ENCODE data around the gene BEGAIN.

DNA sequence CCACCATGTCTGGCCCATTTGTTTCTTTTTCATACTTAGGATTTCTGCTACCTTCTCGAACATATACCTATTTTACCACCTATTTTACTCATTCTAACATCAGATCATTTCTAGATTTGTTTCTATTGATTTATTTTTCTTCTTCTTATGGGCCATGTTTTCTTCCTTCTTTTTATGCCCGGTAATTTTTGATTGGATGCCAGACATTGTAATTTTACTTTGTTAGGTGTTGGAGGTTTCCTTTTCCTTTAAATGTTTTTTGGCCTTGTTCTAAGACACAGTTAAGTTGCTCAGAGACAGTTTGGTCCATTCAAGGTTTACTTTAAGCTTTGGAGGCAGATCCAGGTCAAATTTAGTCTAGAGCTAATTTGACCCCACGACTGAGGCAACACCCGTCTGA is 14.7 kb upstream of the BEGAIN start:
- TF ChIP-seq, protein P1, sequence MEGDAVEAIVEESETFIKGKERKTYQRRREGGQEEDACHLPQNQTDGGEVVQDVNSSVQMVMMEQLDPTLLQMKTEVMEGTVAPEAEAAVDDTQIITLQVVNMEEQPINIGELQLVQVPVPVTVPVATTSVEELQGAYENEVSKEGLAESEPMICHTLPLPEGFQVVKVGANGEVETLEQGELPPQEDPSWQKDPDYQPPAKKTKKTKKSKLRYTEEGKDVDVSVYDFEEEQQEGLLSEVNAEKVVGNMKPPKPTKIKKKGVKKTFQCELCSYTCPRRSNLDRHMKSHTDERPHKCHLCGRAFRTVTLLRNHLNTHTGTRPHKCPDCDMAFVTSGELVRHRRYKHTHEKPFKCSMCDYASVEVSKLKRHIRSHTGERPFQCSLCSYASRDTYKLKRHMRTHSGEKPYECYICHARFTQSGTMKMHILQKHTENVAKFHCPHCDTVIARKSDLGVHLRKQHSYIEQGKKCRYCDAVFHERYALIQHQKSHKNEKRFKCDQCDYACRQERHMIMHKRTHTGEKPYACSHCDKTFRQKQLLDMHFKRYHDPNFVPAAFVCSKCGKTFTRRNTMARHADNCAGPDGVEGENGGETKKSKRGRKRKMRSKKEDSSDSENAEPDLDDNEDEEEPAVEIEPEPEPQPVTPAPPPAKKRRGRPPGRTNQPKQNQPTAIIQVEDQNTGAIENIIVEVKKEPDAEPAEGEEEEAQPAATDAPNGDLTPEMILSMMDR (IDR thresholded peaks at IDR 0.05; ENCODE audit: low read length) = no peak
- no peak for TF ChIP-seq EZH2 (IDR thresholded peaks at IDR 0.05; ENCODE audit: borderline replicate concordance, low read length)

Data from OCI-LY1 (cell line).